ENCODE measurements around the gene SCAMP3.

DNA sequence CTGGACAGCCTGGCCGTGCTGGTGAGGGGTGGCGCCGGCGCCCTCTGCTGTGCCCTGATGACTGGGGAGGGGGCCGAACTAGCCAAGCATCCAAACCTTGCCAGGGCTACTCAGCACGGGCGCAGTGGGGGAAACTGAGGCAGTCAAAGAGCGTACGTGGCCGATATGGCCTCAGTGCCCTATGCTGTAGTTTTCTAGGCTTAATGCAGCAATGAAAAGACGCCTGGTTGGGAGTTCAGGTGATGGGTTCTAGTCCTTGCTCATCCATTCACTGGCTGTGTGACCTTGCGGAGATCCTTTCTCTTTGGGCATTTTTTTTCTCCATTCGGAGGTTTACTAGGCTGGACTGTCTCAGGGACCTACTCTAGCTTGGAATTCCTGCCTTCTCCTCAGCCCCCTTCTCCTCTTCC lies 52.8 kb downstream of the SCAMP3 start:
- TF ChIP-seq, protein P1, sequence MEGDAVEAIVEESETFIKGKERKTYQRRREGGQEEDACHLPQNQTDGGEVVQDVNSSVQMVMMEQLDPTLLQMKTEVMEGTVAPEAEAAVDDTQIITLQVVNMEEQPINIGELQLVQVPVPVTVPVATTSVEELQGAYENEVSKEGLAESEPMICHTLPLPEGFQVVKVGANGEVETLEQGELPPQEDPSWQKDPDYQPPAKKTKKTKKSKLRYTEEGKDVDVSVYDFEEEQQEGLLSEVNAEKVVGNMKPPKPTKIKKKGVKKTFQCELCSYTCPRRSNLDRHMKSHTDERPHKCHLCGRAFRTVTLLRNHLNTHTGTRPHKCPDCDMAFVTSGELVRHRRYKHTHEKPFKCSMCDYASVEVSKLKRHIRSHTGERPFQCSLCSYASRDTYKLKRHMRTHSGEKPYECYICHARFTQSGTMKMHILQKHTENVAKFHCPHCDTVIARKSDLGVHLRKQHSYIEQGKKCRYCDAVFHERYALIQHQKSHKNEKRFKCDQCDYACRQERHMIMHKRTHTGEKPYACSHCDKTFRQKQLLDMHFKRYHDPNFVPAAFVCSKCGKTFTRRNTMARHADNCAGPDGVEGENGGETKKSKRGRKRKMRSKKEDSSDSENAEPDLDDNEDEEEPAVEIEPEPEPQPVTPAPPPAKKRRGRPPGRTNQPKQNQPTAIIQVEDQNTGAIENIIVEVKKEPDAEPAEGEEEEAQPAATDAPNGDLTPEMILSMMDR (IDR thresholded peaks at IDR 0.05) = no peak
- TF ChIP-seq POLR2A (IDR thresholded peaks at IDR 0.05) = no peak

Data from uterus (tissue), 2 donors.